Lung (tissue), 12 donors: Measurements from ENCODE around the gene GREB1. TPM values are rescaled to one million over a fixed set of nuclear protein-coding genes. Genes with fewer than 3 reads are reported as not detected.

Experiments used
- ATAC-seq: fragments of 200-7000 bp; cut with Tn5 transposase; one replicate; pipeline ENCODE4 v1.9.1; 2020; ENCODE audit warnings: moderate number of reproducible peaks; ENCODE audit not compliant: insufficient read depth, low FRiP score
- DNase-seq, 3 donors: peaks; one replicate each; pipeline ENCODE4 v3.0.0-alpha.2; 2013 to 2017
- H3K27ac ChIP-seq, 2 donors: one replicate each; pipeline ENCODE4 v1.5.1; 2013; ENCODE audit warnings: mild to moderate bottlenecking in 2 of 2, moderate library complexity in 2 of 2, control low read depth in 1 of 2, inconsistent platforms in 1 of 2, low read depth in 1 of 2, low read length in 1 of 2
- H3K27me3 ChIP-seq, 3 donors: one replicate each; pipeline ENCODE4 v1.5.1; 2013; ENCODE audit warnings: low read length in 2 of 3; ENCODE audit not compliant: control insufficient read depth in 3 of 3, insufficient read depth in 3 of 3
- H3K36me3 ChIP-seq, 4 donors: one replicate each; pipeline ENCODE4 v1.5.1; 2013; ENCODE audit warnings: low read length in 4 of 4, mild to moderate bottlenecking in 1 of 4, moderate library complexity in 1 of 4; ENCODE audit not compliant: control insufficient read depth in 4 of 4, insufficient read depth in 4 of 4
- H3K4me1 ChIP-seq, 5 donors: one replicate each; pipeline ENCODE4 v1.5.1; 2013; ENCODE audit warnings: low read length in 5 of 5, mild to moderate bottlenecking in 2 of 5, moderate library complexity in 1 of 5; ENCODE audit not compliant: control insufficient read depth in 5 of 5, insufficient read depth in 5 of 5
- H3K4me3 ChIP-seq: one replicate; pipeline ENCODE4 v1.5.1; 2013; ENCODE audit warnings: mild to moderate bottlenecking, control low read depth, moderate library complexity
- H3K9ac ChIP-seq, 2 donors: one replicate each; pipeline ENCODE4 v1.5.1; 2013; ENCODE audit warnings: low read length in 2 of 2, control low read depth in 1 of 2; ENCODE audit not compliant: insufficient read depth in 1 of 2
- H3K9me3 ChIP-seq, 4 donors: one replicate each; pipeline ENCODE4 v1.5.1; 2013; ENCODE audit warnings: low read length in 3 of 4, mild to moderate bottlenecking in 1 of 4, moderate library complexity in 1 of 4; ENCODE audit not compliant: control insufficient read depth in 4 of 4, insufficient read depth in 3 of 4
- CTCF ChIP-seq: IDR thresholded peaks from 2 replicates; pipeline ENCODE4 v1.5.1; 2012; ENCODE audit warnings: mild to moderate bottlenecking; ENCODE audit errors: control extremely low read depth, extremely low read depth
- WGBS, 2 donors: extraction: QIAGEN DNeasy Blood & Tissue Kit; methylation state at CpG; one replicate each; pipeline ENCODE4 v1.1.7; 2013; 5-methylcytosine and 5-hydroxymethylcytosine counted together
- polyA plus RNA-seq, 2 donors: library from polyadenylated mRNA; stranded (reverse); fragments of 200-250 nt; gene quantifications; one replicate each; pipeline ENCODE4 v1.2.1, GENCODE V29; 2013
- total RNA-seq, 2 donors: library from RNA; depleted of rRNA in 1 of 2; stranded (reverse); fragments of >200 nt in 1 of 2; gene quantifications; one replicate each; pipeline ENCODE4 v1.2.1, GENCODE V29; 2014 to 2021
- donor health status: control.
- donor health status: control.
- donor health status: Bipolar disorder and iron deficiency.
- donor health status: healthy.
- donor health status: DM: yes; HTN: yes; CAD: no.

Gene GREB1
- total and polyA plus RNA-seq, 4 donors, result 0.23 to 3.3 (median 1.8) TPM

- Histone ChIP-seq H3K4me1 (peaks cover 0 to 15% (median 0%) of the 10 kb centered on the region in 5 donors), H3K27me3 (no peaks in the 10 kb centered on the region), H3K4me3 (no peak overlapping the region), H3K9ac (no peak overlapping the region), H3K9me3 (no peaks in the 10 kb centered on the region), H3K27ac (no peak overlapping the region), H3K36me3 (no peaks in the 10 kb centered on the region)
- 61 to 69% methylated on average over 6 of the region's 6 CpGs for WGBS, 2 donors
- ATAC-seq, result no peak
- DNase-seq, result no peak
- TF ChIP-seq CTCF, result no peak
Observed at GRCh38 chr2:11515490-11515981, 18.3 kb upstream of the GREB1 start.

GRCh38 chr2:11516984-11517648 lies 16.7 kb upstream of the GREB1 start:
- WGBS, 2 donors, result 93 to 96% methylated on average over 10 of the region's 10 CpGs
- no peak overlapping the region for H3K27ac ChIP-seq

GRCh38 chr2:11517906-11518305 lies 15.9 kb upstream of the GREB1 start:
- no peaks in the 10 kb centered on the region for H3K27me3 ChIP-seq
- H3K9ac ChIP-seq, result no peak overlapping the region
- H3K9me3 ChIP-seq, result no peaks in the 10 kb centered on the region
- H3K36me3 ChIP-seq, result no peaks in the 10 kb centered on the region
- no peak overlapping the region for H3K27ac ChIP-seq
- H3K4me3 ChIP-seq, result no peak overlapping the region
- TF ChIP-seq CTCF, result no peak
- DNase-seq (peak in 1 of 3 donors; percentile 43), ATAC-seq (no peak)
- WGBS, 2 donors, result 65 to 80% methylated on average over 3 of the region's 3 CpGs
- peaks cover 0 to 15% (median 0%) of the 10 kb centered on the region in 5 donors for H3K4me1 ChIP-seq

More at GRCh38 chr2:11516984-11517648, 16.7 kb upstream of the GREB1 start:
- Histone ChIP-seq H3K4me1 (peaks cover 0 to 15% (median 0%) of the 10 kb centered on the region in 5 donors), H3K4me3 (no peak overlapping the region), H3K27me3 (no peaks in the 10 kb centered on the region), H3K36me3 (no peaks in the 10 kb centered on the region), H3K9me3 (no peaks in the 10 kb centered on the region), H3K9ac (no peak overlapping the region)
- ATAC-seq (no peak), DNase-seq (no peak)
- TF ChIP-seq CTCF, result no peak
